Smooth muscle cell (in vitro differentiated cells): ENCODE results near the gene LRRC61. TPM values are rescaled to one million over a fixed set of nuclear protein-coding genes. Genes with fewer than 3 reads are reported as not detected.

Experiments used
- DNase-seq: peaks from one replicate; lab custom pipeline; 2025; ENCODE audit not compliant: unreplicated experiment; lab: John Stamatoyannopoulos, UW
- H2AFZ ChIP-seq: fragments of 200-600 bp; sonication (generic); 2 replicates; pipeline ENCODE4 v1.6.0; 2016; ENCODE audit warnings: antibody characterized with exemption, low read depth, mild to moderate bottlenecking
- H3F3A ChIP-seq: fragments of 200-600 bp; sonication (generic); 2 replicates; pipeline ENCODE4 v1.6.0; 2017; ENCODE audit warnings: antibody characterized with exemption, low read depth
- H3K27ac ChIP-seq: fragments of 200-600 bp; sonication (generic); 2 replicates; pipeline ENCODE4 v1.5.1; 2016; ENCODE audit warnings: low read depth, mild to moderate bottlenecking
- H3K27me3 ChIP-seq: fragments of 200-600 bp; sonication (generic); 2 replicates; pipeline ENCODE4 v1.6.1; 2016; ENCODE audit warnings: low read depth, mild to moderate bottlenecking
- H3K36me3 ChIP-seq: fragments of 200-600 bp; sonication (generic); 2 replicates; pipeline ENCODE4 v1.5.1; 2016; ENCODE audit warnings: low read depth
- H3K4me1 ChIP-seq: fragments of 200-600 bp; sonication (generic); 2 replicates; pipeline ENCODE4 v1.5.1; 2016; ENCODE audit warnings: low read depth
- H3K4me2 ChIP-seq: fragments of 200-600 bp; sonication (generic); 2 replicates; pipeline ENCODE4 v1.6.0; 2016; ENCODE audit warnings: mild to moderate bottlenecking
- H3K4me3 ChIP-seq: fragments of 200-600 bp; sonication (generic); 2 replicates; pipeline ENCODE4 v1.5.1; 2016; ENCODE audit warnings: mild to moderate bottlenecking
- H3K79me2 ChIP-seq: fragments of 200-600 bp; sonication (generic); 2 replicates; pipeline ENCODE4 v1.6.0; 2016; ENCODE audit warnings: low read depth, mild to moderate bottlenecking
- H3K9ac ChIP-seq: fragments of 200-600 bp; sonication (generic); 2 replicates; pipeline ENCODE4 v1.6.0; 2016; ENCODE audit warnings: low read depth
- H3K9me3 ChIP-seq: fragments of 200-600 bp; sonication (generic); replicated peaks from 2 replicates; pipeline ENCODE4 v1.5.1; 2016; ENCODE audit warnings: low read depth
- H4K20me1 ChIP-seq: fragments of 200-600 bp; sonication (generic); 2 replicates; pipeline ENCODE4 v1.6.0; 2016; ENCODE audit warnings: low read depth
- CTCF ChIP-seq: fragments of 200-600 bp; sonication (generic); IDR thresholded peaks from 2 replicates; pipeline ENCODE4 v1.5.1; 2017; ENCODE audit warnings: borderline replicate concordance, mild to moderate bottlenecking, antibody characterized with exemption; ENCODE audit not compliant: insufficient read depth, poor library complexity, severe bottlenecking
- WGBS: methylation state at CpG from one replicate; pipeline ENCODE4 v1.1.7; 2016; ENCODE audit warnings: low lambda C conversion rate; 5-methylcytosine and 5-hydroxymethylcytosine counted together
- polyA plus RNA-seq: library from polyadenylated mRNA; unstranded; fragments of >200 nt; fragmentation: Nextera tagmentation; extraction: Ambion mirVana; gene quantifications from 2 replicates; pipeline ENCODE4 v1.2.1, GENCODE V29; 2016
- total RNA-seq: library from RNA; depleted of rRNA; stranded (reverse); fragments of >200 nt; gene quantifications from 2 replicates; pipeline ENCODE4 v1.2.3, GENCODE V29; 2014

Gene LRRC61
- total and polyA plus RNA-seq, 2 experiments from 2014 or later = 6.9 to 14.7 TPM

DNA sequence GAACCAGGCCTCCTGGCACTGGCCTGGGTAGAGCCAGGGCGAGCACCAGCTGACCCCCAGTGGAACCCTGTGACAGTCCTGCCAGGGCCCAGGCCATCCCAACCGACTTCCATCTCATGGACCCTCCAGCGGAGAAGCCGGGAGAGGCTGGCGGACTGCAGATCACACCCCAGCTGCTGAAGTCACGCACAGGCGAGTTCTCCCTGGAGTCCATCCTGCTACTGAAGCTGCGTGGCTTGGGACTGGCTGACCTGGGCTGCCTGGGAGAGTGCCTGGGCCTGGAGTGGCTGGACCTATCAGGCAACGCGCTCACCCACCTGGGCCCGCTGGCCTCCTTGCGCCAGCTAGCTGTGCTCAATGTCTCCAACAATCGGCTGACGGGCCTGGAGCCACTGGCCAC lies 13.6 kb downstream of the LRRC61 start:
- no peak overlapping the region for H2AFZ ChIP-seq
- WGBS = 97% methylated on average over 14 of the region's 14 CpGs
- no peak overlapping the region for H3K4me2 ChIP-seq
- H3K4me3 ChIP-seq = no peak overlapping the region
- H3K27me3 ChIP-seq = peaks cover 16% of the 10 kb centered on the region
- H3F3A ChIP-seq = no peaks in the 10 kb centered on the region
- no peak overlapping the region for H3K9ac ChIP-seq
- H4K20me1 ChIP-seq = no peaks in the 10 kb centered on the region
- H3K27ac ChIP-seq = no peak overlapping the region
- H3K9me3 ChIP-seq = no peaks in the 10 kb centered on the region
- H3K79me2 ChIP-seq = no peaks in the 10 kb centered on the region
- H3K4me1 ChIP-seq = peaks cover 19% of the 10 kb centered on the region
- DNase-seq = no peak
- H3K36me3 ChIP-seq = no peaks in the 10 kb centered on the region
- TF ChIP-seq CTCF = no peak

- Histone ChIP-seq H3K4me2 (no peak overlapping the region), H3K27me3 (peaks cover 20% of the 10 kb centered on the region), H3K79me2 (no peaks in the 10 kb centered on the region), H3K27ac (no peak overlapping the region), H4K20me1 (no peaks in the 10 kb centered on the region), H3K4me3 (no peak overlapping the region), H3F3A (no peaks in the 10 kb centered on the region), H3K36me3 (no peaks in the 10 kb centered on the region), H3K9me3 (no peaks in the 10 kb centered on the region), H3K4me1 (peaks cover 19% of the 10 kb centered on the region), H3K9ac (no peak overlapping the region), H2AFZ (no peak overlapping the region)
- TF ChIP-seq CTCF = no peak
- no peak for DNase-seq
- 96% methylated on average over 18 of the region's 18 CpGs for WGBS
These were observed 14.0 kb downstream of the LRRC61 start for GRCh38 chr7:150337179-150337578.

DNA sequence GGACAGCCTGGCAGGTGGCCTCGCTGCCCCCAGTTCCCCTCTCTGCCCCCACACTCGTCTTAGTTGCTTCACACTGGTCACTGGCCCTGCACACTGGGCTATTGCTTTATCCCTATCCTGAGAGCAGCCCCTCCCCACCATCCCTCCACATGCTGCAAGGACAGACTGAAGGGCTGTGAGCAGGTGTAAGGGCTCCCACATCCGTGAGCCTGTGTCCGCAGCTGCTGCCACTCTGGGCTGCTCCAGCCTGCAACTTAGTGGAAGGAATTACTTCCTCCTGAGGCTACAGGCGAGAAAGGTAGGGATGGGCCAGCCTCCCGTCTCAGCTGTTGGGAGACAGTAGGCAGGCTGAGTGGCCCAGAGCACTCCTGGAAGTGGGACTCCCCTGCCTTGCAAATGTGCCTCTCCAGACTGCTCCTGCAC lies 14.5 kb downstream of the LRRC61 start:
- Histone ChIP-seq H3K9ac (no peak overlapping the region), H2AFZ (no peak overlapping the region)
- DNase-seq = no peak

More for the DNA sequence above, 14.5 kb downstream of the LRRC61 start:
- Histone ChIP-seq H3K4me2 (no peak overlapping the region), H4K20me1 (no peaks in the 10 kb centered on the region), H3K9me3 (no peaks in the 10 kb centered on the region), H3K4me3 (no peak overlapping the region), H3K27me3 (peaks cover 25% of the 10 kb centered on the region), H3K36me3 (no peaks in the 10 kb centered on the region), H3K27ac (no peak overlapping the region), H3K4me1 (peaks cover 19% of the 10 kb centered on the region), H3K79me2 (no peaks in the 10 kb centered on the region), H3F3A (no peaks in the 10 kb centered on the region)
- WGBS = 90% methylated on average over 6 of the region's 6 CpGs
- TF ChIP-seq CTCF = no peak
